Central memory CD4-positive, alpha-beta T cell (primary cell): Measurements from ENCODE around the gene SZT2.
"Not testable (repeated sequence)": the region's sequence is repeated elsewhere in the genome, so short reads cannot be mapped to it uniquely, and the experiment has no call there.

Experiments used
- DNase-seq: peaks from one replicate; pipeline ENCODE4 v3.0.0; 2022

Gene SZT2

GRCh38 chr1:43460988-43461693 lies 71.4 kb downstream of the SZT2 start:
- no peak for DNase-seq

- no peak for DNase-seq
Observed at GRCh38 chr1:43463479-43463878, 73.8 kb downstream of the SZT2 start.

GRCh38 chr1:43464681-43465504 lies 75.2 kb downstream of the SZT2 start:
- DNase-seq: no peak

- DNase-seq: no peak
Observed at GRCh38 chr1:43465505-43466067, 75.9 kb downstream of the SZT2 start.

- no peak for DNase-seq
Observed at GRCh38 chr1:43466403-43466802, 76.7 kb downstream of the SZT2 start.

GRCh38 chr1:43468414-43468813 lies 78.7 kb downstream of the SZT2 start:
- DNase-seq: no peak

GRCh38 chr1:43469932-43470331 lies 80.2 kb downstream of the SZT2 start:
- no peak for DNase-seq

GRCh38 chr1:43472087-43472462 lies 82.4 kb downstream of the SZT2 start:
- no peak for DNase-seq

- DNase-seq: not testable (repeated sequence)
Observed at GRCh38 chr1:43472463-43473151, 82.9 kb downstream of the SZT2 start.

- DNase-seq: no peak
Observed at GRCh38 chr1:43473463-43473862, 83.8 kb downstream of the SZT2 start.

- not testable (repeated sequence) for DNase-seq
Observed at GRCh38 chr1:43475611-43476401, 86.1 kb downstream of the SZT2 start.

- no peak for DNase-seq
Observed at GRCh38 chr1:43477716-43478115, 88.0 kb downstream of the SZT2 start.

- no peak for DNase-seq
Observed at GRCh38 chr1:43479414-43479813, 89.7 kb downstream of the SZT2 start.

- no peak for DNase-seq
Observed at GRCh38 chr1:43481491-43481890, 91.8 kb downstream of the SZT2 start.

GRCh38 chr1:43482215-43482614 lies 92.5 kb downstream of the SZT2 start:
- no peak for DNase-seq

- no peak for DNase-seq
Observed at GRCh38 chr1:43484367-43484766, 94.7 kb downstream of the SZT2 start.

GRCh38 chr1:43488165-43488564 lies 98.5 kb downstream of the SZT2 start:
- DNase-seq: no peak

- DNase-seq: no peak
Observed at GRCh38 chr1:43491061-43491460, 101.4 kb downstream of the SZT2 start.

GRCh38 chr1:43492826-43493225 lies 103.1 kb downstream of the SZT2 start:
- DNase-seq: no peak

GRCh38 chr1:43493661-43494450 lies 104.2 kb downstream of the SZT2 start:
- DNase-seq: no peak

- DNase-seq: no peak
Observed at GRCh38 chr1:43495204-43495603, 105.5 kb downstream of the SZT2 start.

GRCh38 chr1:43499898-43500297 lies 110.2 kb downstream of the SZT2 start:
- no peak for DNase-seq
